NB4 (cell line): ENCODE measurements around the gene SERP2.

Experiments used
- MAX ChIP-seq: IDR thresholded peaks from 2 replicates; pipeline ENCODE4 v1.6.1; 2011; ENCODE audit warnings: low read depth, low read length
- MYC ChIP-seq: IDR thresholded peaks from 2 replicates; pipeline ENCODE4 v1.6.1; 2011; ENCODE audit warnings: low read depth, low read length
- POLR2A ChIP-seq: IDR thresholded peaks from 2 replicates; pipeline ENCODE4 v1.6.1; 2011; ENCODE audit warnings: mild to moderate bottlenecking; ENCODE audit not compliant: insufficient read length; ENCODE audit errors: extremely low read depth
- TF ChIP-seq, protein P1 (sequence below): IDR thresholded peaks from one replicate; pipeline ENCODE4 v1.5.1; 2012; ENCODE audit warnings: low read depth, low read length

DNA sequence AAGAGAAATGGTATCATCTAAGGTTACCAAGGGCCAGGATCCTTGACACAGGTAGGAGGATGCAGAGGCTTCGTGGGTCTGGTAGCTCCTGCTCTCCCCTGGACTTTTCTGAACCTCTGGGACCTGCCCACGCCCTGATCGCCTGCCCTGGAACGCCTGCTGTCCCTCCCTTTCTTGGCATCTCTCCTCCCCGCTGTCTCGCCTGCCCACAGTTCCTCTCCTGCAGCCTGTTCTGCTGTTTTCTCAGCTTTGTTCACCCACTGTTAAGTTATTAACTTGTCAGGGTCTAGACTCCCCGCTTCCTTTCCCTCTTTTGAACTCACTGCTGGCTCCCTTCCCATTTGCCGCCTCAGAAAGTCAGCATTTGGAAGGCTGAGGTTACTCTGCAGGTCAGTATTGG, 19.8 kb downstream of the SERP2 start:
- TF ChIP-seq POLR2A (no peak), MAX (no peak), MYC (no peak)
- TF ChIP-seq, protein P1, sequence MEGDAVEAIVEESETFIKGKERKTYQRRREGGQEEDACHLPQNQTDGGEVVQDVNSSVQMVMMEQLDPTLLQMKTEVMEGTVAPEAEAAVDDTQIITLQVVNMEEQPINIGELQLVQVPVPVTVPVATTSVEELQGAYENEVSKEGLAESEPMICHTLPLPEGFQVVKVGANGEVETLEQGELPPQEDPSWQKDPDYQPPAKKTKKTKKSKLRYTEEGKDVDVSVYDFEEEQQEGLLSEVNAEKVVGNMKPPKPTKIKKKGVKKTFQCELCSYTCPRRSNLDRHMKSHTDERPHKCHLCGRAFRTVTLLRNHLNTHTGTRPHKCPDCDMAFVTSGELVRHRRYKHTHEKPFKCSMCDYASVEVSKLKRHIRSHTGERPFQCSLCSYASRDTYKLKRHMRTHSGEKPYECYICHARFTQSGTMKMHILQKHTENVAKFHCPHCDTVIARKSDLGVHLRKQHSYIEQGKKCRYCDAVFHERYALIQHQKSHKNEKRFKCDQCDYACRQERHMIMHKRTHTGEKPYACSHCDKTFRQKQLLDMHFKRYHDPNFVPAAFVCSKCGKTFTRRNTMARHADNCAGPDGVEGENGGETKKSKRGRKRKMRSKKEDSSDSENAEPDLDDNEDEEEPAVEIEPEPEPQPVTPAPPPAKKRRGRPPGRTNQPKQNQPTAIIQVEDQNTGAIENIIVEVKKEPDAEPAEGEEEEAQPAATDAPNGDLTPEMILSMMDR, result no peak
